Activated T-cell treated with anti-CD3 and anti-CD28 coated beads, Interleukin-2, amount 50 U/mL, for 24 hours (primary cell): ENCODE measurements around the gene GNAT3.

Experiments
- DNase-seq: peaks from one replicate; pipeline ENCODE4 v3.0.0-alpha.2; 2020
- H3K27ac Mint-ChIP-seq: 2 replicates; pipeline ENCODE4 v1.8.0; 2020; ENCODE audit warnings: mild to moderate bottlenecking, mixed read lengths
- H3K27me3 Mint-ChIP-seq: 2 replicates; pipeline ENCODE4 v1.8.0; 2020; ENCODE audit warnings: mixed read lengths
- H3K36me3 Mint-ChIP-seq: 2 replicates; pipeline ENCODE4 v1.8.0; 2020; ENCODE audit warnings: low read depth, mixed read lengths
- H3K4me1 Mint-ChIP-seq: 2 replicates; pipeline ENCODE4 v1.8.0; 2020; ENCODE audit warnings: low read depth, mixed read lengths
- H3K4me3 Mint-ChIP-seq: 2 replicates; pipeline ENCODE4 v1.8.0; 2020; ENCODE audit warnings: mild to moderate bottlenecking, moderate library complexity, mixed read lengths
- H3K9me3 Mint-ChIP-seq: 2 replicates; pipeline ENCODE4 v1.8.0; 2020; ENCODE audit warnings: mixed read lengths

Gene GNAT3

GRCh38 chr7:80434047-80434446 is 77.8 kb downstream of the GNAT3 start:
- Mint-ChIP-seq H3K4me3 (no peak overlapping the region), H3K27ac (no peak overlapping the region), H3K36me3 (no peaks in the 10 kb centered on the region), H3K27me3 (no peaks in the 10 kb centered on the region), H3K9me3 (peaks cover 9% of the 10 kb centered on the region), H3K4me1 (no peaks in the 10 kb centered on the region)
- DNase-seq: no peak

GRCh38 chr7:80432166-80432565 is 79.7 kb downstream of the GNAT3 start:
- H3K4me3 Mint-ChIP-seq: no peak overlapping the region
- H3K4me1 Mint-ChIP-seq: no peaks in the 10 kb centered on the region
- H3K27ac Mint-ChIP-seq: no peak overlapping the region
- DNase-seq: no peak
- H3K9me3 Mint-ChIP-seq: peaks cover 9% of the 10 kb centered on the region
- no peaks in the 10 kb centered on the region for H3K27me3 Mint-ChIP-seq
- H3K36me3 Mint-ChIP-seq: no peaks in the 10 kb centered on the region

- DNase-seq: no peak
- H3K9me3 Mint-ChIP-seq: peaks cover 2% of the 10 kb centered on the region
- H3K4me3 Mint-ChIP-seq: no peak overlapping the region
- H3K4me1 Mint-ChIP-seq: no peaks in the 10 kb centered on the region
- no peaks in the 10 kb centered on the region for H3K36me3 Mint-ChIP-seq
- no peak overlapping the region for H3K27ac Mint-ChIP-seq
- H3K27me3 Mint-ChIP-seq: no peaks in the 10 kb centered on the region
Measured at GRCh38 chr7:80429181-80429580, 82.7 kb downstream of the GNAT3 start.

- Mint-ChIP-seq H3K4me1 (no peaks in the 10 kb centered on the region), H3K27me3 (no peaks in the 10 kb centered on the region), H3K9me3 (no peaks in the 10 kb centered on the region), H3K36me3 (no peaks in the 10 kb centered on the region), H3K27ac (no peak overlapping the region), H3K4me3 (no peak overlapping the region)
- DNase-seq: no peak
Measured at GRCh38 chr7:80428161-80429054, 83.5 kb downstream of the GNAT3 start.

- no peaks in the 10 kb centered on the region for H3K36me3 Mint-ChIP-seq
- no peak for DNase-seq
- no peaks in the 10 kb centered on the region for H3K9me3 Mint-ChIP-seq
- H3K27me3 Mint-ChIP-seq: no peaks in the 10 kb centered on the region
- no peak overlapping the region for H3K4me3 Mint-ChIP-seq
- no peak overlapping the region for H3K27ac Mint-ChIP-seq
- no peaks in the 10 kb centered on the region for H3K4me1 Mint-ChIP-seq
Measured at GRCh38 chr7:80427218-80427617, 84.6 kb downstream of the GNAT3 start.

GRCh38 chr7:80420876-80421275 is 91.0 kb downstream of the GNAT3 start:
- H3K9me3 Mint-ChIP-seq: no peaks in the 10 kb centered on the region
- no peaks in the 10 kb centered on the region for H3K36me3 Mint-ChIP-seq
- H3K27ac Mint-ChIP-seq: no peak overlapping the region
- H3K4me3 Mint-ChIP-seq: no peak overlapping the region
- H3K27me3 Mint-ChIP-seq: no peaks in the 10 kb centered on the region
- H3K4me1 Mint-ChIP-seq: no peaks in the 10 kb centered on the region
- no peak for DNase-seq

- H3K36me3 Mint-ChIP-seq: no peaks in the 10 kb centered on the region
- H3K27me3 Mint-ChIP-seq: no peaks in the 10 kb centered on the region
- H3K27ac Mint-ChIP-seq: no peak overlapping the region
- H3K4me3 Mint-ChIP-seq: no peak overlapping the region
- DNase-seq: no peak
- peaks cover 4% of the 10 kb centered on the region for H3K4me1 Mint-ChIP-seq
- H3K9me3 Mint-ChIP-seq: no peaks in the 10 kb centered on the region
Measured at GRCh38 chr7:80417211-80417793, 94.6 kb downstream of the GNAT3 start.

GRCh38 chr7:80415522-80415921 is 96.3 kb downstream of the GNAT3 start:
- no peaks in the 10 kb centered on the region for H3K27me3 Mint-ChIP-seq
- no peak overlapping the region for H3K4me3 Mint-ChIP-seq
- no peak overlapping the region for H3K27ac Mint-ChIP-seq
- peaks cover 4% of the 10 kb centered on the region for H3K4me1 Mint-ChIP-seq
- H3K9me3 Mint-ChIP-seq: no peaks in the 10 kb centered on the region
- DNase-seq: no peak
- no peaks in the 10 kb centered on the region for H3K36me3 Mint-ChIP-seq

- H3K27ac Mint-ChIP-seq: no peak overlapping the region
- no peaks in the 10 kb centered on the region for H3K27me3 Mint-ChIP-seq
- H3K4me3 Mint-ChIP-seq: no peak overlapping the region
- H3K36me3 Mint-ChIP-seq: no peaks in the 10 kb centered on the region
- H3K4me1 Mint-ChIP-seq: peaks cover 4% of the 10 kb centered on the region
- no peaks in the 10 kb centered on the region for H3K9me3 Mint-ChIP-seq
- no peak for DNase-seq
Measured at GRCh38 chr7:80415114-80415513, 96.8 kb downstream of the GNAT3 start.

- DNase-seq: no peak
- Mint-ChIP-seq H3K27ac (no peak overlapping the region), H3K9me3 (no peaks in the 10 kb centered on the region), H3K27me3 (no peaks in the 10 kb centered on the region), H3K4me1 (peaks cover 4% of the 10 kb centered on the region), H3K36me3 (no peaks in the 10 kb centered on the region), H3K4me3 (no peak overlapping the region)
Measured at GRCh38 chr7:80414331-80414730, 97.5 kb downstream of the GNAT3 start.

GRCh38 chr7:80413383-80413945 is 98.4 kb downstream of the GNAT3 start:
- peaks cover 4% of the 10 kb centered on the region for H3K4me1 Mint-ChIP-seq
- no peak overlapping the region for H3K27ac Mint-ChIP-seq
- H3K9me3 Mint-ChIP-seq: no peaks in the 10 kb centered on the region
- no peak overlapping the region for H3K4me3 Mint-ChIP-seq
- H3K27me3 Mint-ChIP-seq: no peaks in the 10 kb centered on the region
- H3K36me3 Mint-ChIP-seq: no peaks in the 10 kb centered on the region
- DNase-seq: no peak

- Mint-ChIP-seq H3K27ac (no peak overlapping the region), H3K4me1 (peaks cover 4% of the 10 kb centered on the region), H3K36me3 (no peaks in the 10 kb centered on the region), H3K9me3 (no peaks in the 10 kb centered on the region), H3K27me3 (no peaks in the 10 kb centered on the region), H3K4me3 (no peak overlapping the region)
- no peak for DNase-seq
Measured at GRCh38 chr7:80412842-80413241, 99.0 kb downstream of the GNAT3 start.

- no peak overlapping the region for H3K27ac Mint-ChIP-seq
- H3K9me3 Mint-ChIP-seq: no peaks in the 10 kb centered on the region
- H3K36me3 Mint-ChIP-seq: no peaks in the 10 kb centered on the region
- H3K27me3 Mint-ChIP-seq: no peaks in the 10 kb centered on the region
- no peak for DNase-seq
- H3K4me1 Mint-ChIP-seq: peaks cover 4% of the 10 kb centered on the region
- no peak overlapping the region for H3K4me3 Mint-ChIP-seq
Measured at GRCh38 chr7:80411621-80412020, 100.2 kb downstream of the GNAT3 start.

GRCh38 chr7:80410081-80410480 is 101.8 kb downstream of the GNAT3 start:
- no peak for DNase-seq
- H3K27ac Mint-ChIP-seq: no peak overlapping the region
- no peaks in the 10 kb centered on the region for H3K36me3 Mint-ChIP-seq
- no peaks in the 10 kb centered on the region for H3K9me3 Mint-ChIP-seq
- peaks cover 4% of the 10 kb centered on the region for H3K4me1 Mint-ChIP-seq
- no peak overlapping the region for H3K4me3 Mint-ChIP-seq
- no peaks in the 10 kb centered on the region for H3K27me3 Mint-ChIP-seq
